ENCODE data around the gene CHMP2A. TPM values are rescaled to one million over a fixed set of nuclear protein-coding genes. Genes with fewer than 3 reads are reported as not detected.

Gene CHMP2A
- total RNA-seq, 1 donor from 2014 or later, result 64.6 TPM

DNA sequence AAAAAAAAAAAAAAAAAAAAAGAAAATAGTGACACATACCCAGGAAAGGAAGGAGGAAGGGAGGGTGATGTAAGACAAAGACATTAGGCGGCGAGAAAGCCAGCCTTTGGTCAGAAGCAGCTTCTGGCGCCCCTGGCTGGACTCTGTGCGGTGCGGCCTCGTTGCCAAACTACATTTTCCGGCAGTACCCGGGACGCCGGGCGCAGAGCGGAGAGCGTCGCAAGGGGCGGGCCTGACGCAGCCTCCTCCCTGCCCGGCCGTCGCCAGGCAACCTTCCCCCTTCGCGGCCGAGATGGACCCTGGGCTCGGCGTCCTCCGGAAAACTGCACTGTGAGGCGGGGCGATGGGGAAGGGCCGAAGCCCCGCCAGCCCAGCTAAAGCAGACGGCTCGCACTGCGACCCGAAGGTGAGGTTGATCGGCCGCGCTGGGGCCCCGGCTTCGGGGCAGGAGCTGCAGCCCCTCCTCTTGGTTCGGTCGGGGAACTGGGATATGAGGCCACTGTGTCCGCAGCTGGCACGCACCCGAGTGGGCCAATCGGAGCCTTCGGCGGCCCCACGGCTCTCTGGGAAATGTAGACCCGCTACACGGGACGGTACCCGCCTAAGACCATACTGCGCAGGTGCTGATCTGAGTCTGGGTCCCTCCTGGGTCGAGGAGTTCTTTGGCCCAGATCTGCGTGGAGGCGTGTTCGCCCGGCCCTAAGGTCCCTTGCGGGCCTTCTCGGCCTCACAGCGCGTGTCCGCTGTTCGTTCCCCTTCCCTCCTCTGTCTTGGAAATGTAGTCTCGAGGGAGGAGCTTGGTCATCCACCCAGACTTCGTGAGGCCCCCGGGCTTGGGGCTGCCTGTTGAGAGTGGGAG is 20.5 kb upstream of the CHMP2A start:
- Mint-ChIP-seq H3K27ac (ENCODE audit: unreplicated experiment) (peak overlapping the region; percentile 99), H3K9me3 (no peaks in the 10 kb centered on the region), H3K27me3 (ENCODE audit: low read depth) (peaks cover 6% of the 10 kb centered on the region), H3K36me3 (ENCODE audit: low read depth) (no peaks in the 10 kb centered on the region), H3K4me1 (peaks cover 50% of the 10 kb centered on the region), H3K4me3 (peak overlapping the region; percentile 99)
- TF ChIP-seq, protein P1, sequence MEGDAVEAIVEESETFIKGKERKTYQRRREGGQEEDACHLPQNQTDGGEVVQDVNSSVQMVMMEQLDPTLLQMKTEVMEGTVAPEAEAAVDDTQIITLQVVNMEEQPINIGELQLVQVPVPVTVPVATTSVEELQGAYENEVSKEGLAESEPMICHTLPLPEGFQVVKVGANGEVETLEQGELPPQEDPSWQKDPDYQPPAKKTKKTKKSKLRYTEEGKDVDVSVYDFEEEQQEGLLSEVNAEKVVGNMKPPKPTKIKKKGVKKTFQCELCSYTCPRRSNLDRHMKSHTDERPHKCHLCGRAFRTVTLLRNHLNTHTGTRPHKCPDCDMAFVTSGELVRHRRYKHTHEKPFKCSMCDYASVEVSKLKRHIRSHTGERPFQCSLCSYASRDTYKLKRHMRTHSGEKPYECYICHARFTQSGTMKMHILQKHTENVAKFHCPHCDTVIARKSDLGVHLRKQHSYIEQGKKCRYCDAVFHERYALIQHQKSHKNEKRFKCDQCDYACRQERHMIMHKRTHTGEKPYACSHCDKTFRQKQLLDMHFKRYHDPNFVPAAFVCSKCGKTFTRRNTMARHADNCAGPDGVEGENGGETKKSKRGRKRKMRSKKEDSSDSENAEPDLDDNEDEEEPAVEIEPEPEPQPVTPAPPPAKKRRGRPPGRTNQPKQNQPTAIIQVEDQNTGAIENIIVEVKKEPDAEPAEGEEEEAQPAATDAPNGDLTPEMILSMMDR (conservative IDR thresholded peaks at IDR 0.05), result no peak
- peak; percentile 78 for DNase-seq (ENCODE audit: low read depth, low spot score)

DNA sequence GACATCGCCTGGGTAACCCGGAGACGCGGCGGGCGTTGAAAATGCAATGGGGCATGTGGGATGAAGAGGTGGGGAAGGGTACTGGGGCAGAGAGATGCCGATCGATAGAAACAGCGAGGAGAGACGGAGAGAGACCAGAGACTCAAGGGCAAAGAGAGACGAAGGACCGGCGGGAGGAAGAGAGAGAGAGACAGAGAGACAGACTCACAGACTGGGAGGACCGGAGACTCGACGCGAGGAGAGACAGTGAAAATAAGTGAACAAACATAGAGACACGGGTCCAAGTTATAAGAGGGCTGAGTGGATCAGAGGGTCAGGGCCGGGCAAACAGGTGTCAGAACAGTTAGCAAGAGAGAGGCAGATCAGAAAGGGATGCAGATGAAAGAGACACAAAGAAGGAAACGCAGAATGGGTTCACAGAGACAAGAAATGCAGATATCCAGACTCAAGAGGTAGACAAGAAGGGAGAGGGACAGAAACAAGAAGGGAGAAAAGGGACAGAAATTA is 18.8 kb upstream of the CHMP2A start:
- Mint-ChIP-seq H3K4me3 (peak overlapping the region; percentile 99), H3K36me3 (ENCODE audit: low read depth) (no peaks in the 10 kb centered on the region), H3K27me3 (ENCODE audit: low read depth) (peaks cover 6% of the 10 kb centered on the region), H3K9me3 (no peaks in the 10 kb centered on the region), H3K27ac (ENCODE audit: unreplicated experiment) (peak overlapping the region; percentile 100), H3K4me1 (peaks cover 41% of the 10 kb centered on the region)
- TF ChIP-seq, protein P1 (conservative IDR thresholded peaks at IDR 0.05), result no peak
- DNase-seq (ENCODE audit: low read depth, low spot score), result no peak

DNA sequence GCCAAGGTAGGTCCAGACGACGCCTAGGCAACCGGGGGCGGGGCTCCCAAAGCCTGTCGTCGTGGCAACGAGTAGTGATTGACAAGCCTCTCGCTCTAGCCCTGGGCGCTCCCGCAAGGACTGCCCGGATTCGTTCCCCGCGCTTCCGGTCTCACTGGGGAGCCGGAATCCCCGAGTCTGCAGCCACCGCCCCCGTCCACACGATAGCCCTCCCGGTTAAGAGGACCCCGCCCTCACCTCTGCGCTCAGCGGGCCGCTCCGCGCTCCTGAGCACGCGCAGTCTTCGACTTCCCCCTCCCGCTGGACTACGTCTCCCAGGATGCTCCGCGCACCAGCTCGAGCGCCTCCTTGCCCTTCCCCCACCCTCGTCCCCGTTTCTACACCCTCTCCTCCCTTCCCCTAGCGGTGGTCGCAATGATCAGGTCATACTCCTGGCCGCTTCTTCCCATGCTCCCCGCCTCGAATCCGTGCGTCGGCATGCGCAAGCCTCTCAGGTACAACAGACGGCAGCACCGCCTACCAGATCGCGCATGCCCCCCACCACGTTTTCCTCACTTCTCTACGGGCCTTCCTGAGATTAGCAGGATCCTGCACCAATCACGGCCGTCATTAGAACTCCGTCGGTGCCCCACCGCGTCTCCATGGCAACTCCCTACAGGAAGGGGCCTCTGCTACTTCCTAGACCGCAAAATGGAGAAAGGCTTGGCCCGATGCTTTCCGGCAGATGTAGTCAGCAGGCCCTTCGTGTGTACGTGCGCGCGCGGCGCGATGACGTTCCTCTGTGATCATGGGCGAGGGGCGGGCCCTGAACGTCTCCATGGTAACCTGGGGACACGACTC is 18.1 kb upstream of the CHMP2A start, which contains the start of gene MZF1:
TSS of gene MZF1 (minus strand) at position 518 of the 840 bp plus-strand sequence. CDS start 1,946 bp downstream, outside the sequence.
- peak; percentile 98 for DNase-seq (ENCODE audit: low read depth, low spot score)
- peak within 1 kb of the TSS; percentile 100 for H3K27ac Mint-ChIP-seq (ENCODE audit: unreplicated experiment)
- no peaks in the 10 kb centered on the region for H3K9me3 Mint-ChIP-seq
- H3K27me3 Mint-ChIP-seq (ENCODE audit: low read depth), result peaks cover 6% of the 10 kb centered on the region
- H3K36me3 Mint-ChIP-seq (ENCODE audit: low read depth), result no peaks in the 10 kb centered on the region
- peaks cover 37% of the 10 kb centered on the region for H3K4me1 Mint-ChIP-seq
- peak within 1 kb of the TSS; percentile 99 for H3K4me3 Mint-ChIP-seq
- TF ChIP-seq, protein P1 (conservative IDR thresholded peaks at IDR 0.05), result peak; percentile 46

DNA sequence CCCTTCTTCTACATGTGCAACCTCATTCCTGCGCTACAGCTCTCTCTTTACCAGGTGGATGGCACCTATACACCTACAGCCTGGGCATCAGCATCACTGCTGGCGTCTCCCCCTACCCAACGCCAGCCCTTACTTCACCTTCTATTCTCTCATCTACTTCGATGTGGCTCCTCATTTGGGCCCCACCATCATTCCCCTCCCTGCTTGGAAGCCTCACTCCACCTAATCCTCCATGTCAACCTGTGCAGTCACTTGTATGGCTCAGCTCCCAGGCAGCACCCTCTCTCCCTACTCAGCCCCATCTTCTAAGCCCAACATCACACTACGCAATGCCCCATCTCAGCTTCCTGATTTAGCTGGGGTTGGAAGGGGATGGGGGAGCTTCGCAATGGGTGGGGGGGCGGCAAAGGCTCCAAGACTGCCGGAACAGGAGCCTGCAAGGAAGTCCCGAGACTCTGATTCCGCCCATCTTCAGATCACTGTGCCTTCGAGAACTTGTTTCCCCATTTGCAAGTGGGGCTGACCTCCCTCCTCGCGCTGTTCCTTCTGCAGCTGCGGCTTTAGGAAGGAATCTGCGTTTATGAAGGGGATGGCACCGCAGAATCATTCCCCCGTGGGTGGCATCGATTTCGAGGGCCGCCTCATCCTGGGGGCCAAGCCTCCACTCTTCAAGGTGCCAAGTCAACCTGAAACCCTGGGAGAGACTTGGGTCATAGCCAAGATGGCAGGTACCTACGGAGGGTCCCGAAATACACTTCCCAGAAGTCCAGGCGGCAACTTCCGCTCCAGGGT is 17.3 kb upstream of the CHMP2A start:
- no peaks in the 10 kb centered on the region for H3K36me3 Mint-ChIP-seq (ENCODE audit: low read depth)
- H3K9me3 Mint-ChIP-seq, result no peaks in the 10 kb centered on the region
- H3K4me3 Mint-ChIP-seq, result peak overlapping the region; percentile 99
- peak overlapping the region; percentile 100 for H3K27ac Mint-ChIP-seq (ENCODE audit: unreplicated experiment)
- peaks cover 6% of the 10 kb centered on the region for H3K27me3 Mint-ChIP-seq (ENCODE audit: low read depth)
- H3K4me1 Mint-ChIP-seq, result peaks cover 37% of the 10 kb centered on the region
- TF ChIP-seq, protein P1 (conservative IDR thresholded peaks at IDR 0.05), result no peak
- no peak for DNase-seq (ENCODE audit: low read depth, low spot score)

DNA sequence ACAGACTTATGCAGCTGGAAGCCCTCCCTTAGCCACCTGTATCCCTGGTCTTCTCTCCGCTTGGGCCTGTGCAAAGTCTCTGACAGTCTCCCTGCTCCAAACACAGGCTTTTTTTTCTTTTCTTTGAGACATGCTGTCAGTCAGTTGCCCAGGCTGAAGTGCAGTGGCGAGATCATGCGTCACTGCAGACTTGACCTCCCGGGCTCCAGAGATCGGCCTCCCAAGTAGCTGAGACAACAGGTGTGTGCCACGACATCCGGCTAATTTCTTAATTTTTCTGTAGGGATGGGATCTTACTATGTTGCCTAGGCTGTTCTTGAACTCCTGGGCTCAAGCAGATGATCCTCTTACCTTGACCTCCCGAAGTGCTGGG is 16.7 kb upstream of the CHMP2A start:
- TF ChIP-seq, protein P1 (conservative IDR thresholded peaks at IDR 0.05), result no peak
- Mint-ChIP-seq H3K36me3 (ENCODE audit: low read depth) (no peaks in the 10 kb centered on the region), H3K27me3 (ENCODE audit: low read depth) (peaks cover 6% of the 10 kb centered on the region), H3K4me3 (peak overlapping the region; percentile 99), H3K4me1 (peaks cover 37% of the 10 kb centered on the region), H3K27ac (ENCODE audit: unreplicated experiment) (no peak overlapping the region), H3K9me3 (no peaks in the 10 kb centered on the region)
- DNase-seq (ENCODE audit: low read depth, low spot score), result no peak
